AG10803 (cell line): ENCODE measurements around the gene IFT80.
"Not testable (repeated sequence)": the region's sequence is repeated elsewhere in the genome, so short reads cannot be mapped to it uniquely, and the experiment has no call there.

Experiments used
- DNase-seq: peaks from one replicate; pipeline ENCODE4 v3.0.0; 2010; ENCODE audit warnings: low read depth
- H3K4me3 ChIP-seq: 2 replicates; pipeline ENCODE4 v1.5.1; 2011; ENCODE audit warnings: mild to moderate bottlenecking, low read length, control low read depth
- CTCF ChIP-seq: conservative IDR thresholded peaks from 2 replicates; pipeline ENCODE4 v1.5.1; 2011; ENCODE audit warnings: mild to moderate bottlenecking, low read length, control low read depth, inconsistent platforms

Gene IFT80

DNA sequence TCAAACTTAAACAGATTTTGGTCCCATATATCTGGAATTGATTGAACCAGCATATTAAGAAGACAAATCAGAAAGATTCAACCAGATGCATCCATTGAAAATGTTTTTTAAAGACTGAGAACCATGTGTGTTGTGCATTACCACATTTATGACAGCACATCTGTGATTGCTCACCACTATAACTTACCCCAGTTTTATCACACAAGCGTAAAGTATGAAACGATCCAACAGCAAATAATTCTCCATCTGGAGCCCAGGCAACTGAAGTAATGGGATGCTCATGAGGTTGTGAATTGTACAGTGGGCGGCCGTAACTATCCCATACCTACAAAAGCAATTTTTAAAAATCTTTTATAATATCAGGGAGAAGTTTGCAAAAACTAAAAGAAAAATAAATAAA, 43.2 kb downstream of the IFT80 start:
- no peak for TF ChIP-seq CTCF
- no peak overlapping the region for H3K4me3 ChIP-seq
- peak; percentile 25 for DNase-seq

DNA sequence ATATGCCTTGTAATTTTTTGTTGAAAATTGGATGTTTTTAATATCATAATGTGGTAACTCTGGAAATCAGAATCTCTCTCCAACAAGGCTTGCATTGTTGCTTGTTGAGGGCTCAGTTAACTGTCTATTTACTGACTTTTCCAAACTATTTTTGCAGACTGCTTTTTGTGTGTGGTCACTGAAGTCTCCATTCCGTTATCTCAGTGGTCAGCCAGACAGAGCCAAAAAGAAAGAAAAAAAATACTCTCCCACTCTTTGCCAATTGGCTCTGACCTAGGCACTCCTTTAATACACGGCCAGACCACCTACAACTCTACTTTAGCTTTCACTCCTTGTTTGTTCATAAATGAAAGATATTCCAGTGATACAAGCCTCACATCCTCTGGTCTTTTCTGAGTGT, 52.5 kb downstream of the IFT80 start:
- no peak for TF ChIP-seq CTCF
- H3K4me3 ChIP-seq, result no peak overlapping the region
- no peak for DNase-seq

DNA sequence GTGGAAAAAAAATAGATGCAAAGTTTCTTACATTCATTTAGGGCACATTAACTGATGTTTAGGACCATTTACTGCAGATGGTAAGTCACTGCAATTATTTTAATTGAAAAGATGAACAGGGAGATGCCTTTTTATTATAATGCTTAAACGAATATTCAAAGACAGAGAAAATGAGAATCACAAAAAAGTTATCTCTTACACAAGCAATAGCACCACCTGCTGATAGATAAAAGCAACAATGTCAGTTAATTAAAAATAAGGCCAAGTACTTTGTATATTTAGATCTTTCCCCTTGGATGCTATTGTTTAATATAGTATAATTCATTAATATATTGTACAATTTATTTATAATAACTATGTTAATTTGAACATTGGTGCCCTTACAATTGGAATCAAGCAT, 55.9 kb downstream of the IFT80 start:
- peak; percentile 55 for TF ChIP-seq CTCF
- no peak overlapping the region for H3K4me3 ChIP-seq
- peak; percentile 30 for DNase-seq

DNA sequence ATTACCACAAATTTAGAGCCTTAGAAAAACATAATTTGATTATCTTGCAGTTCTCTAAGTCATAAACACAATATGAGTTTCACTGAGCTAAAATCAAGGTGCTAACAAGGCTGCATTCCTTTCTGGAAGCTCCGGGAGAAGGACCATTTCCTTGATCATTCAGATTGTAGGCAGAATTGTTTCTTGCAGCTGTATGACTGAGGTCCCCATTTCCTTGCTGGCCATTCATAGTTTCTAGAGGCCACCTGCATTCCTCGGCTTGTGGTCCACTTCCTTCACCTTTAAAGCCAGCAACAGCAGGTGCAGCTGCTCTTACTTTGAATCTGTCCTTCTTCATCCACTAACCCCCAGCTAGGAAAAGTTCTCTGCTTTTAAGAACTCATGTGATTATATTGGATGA, 58.7 kb downstream of the IFT80 start:
- no peak for DNase-seq
- no peak for TF ChIP-seq CTCF
- H3K4me3 ChIP-seq, result no peak overlapping the region

GRCh38 chr3:160331127-160331937, 67.7 kb downstream of the IFT80 start:
- H3K4me3 ChIP-seq, result no peak overlapping the region
- TF ChIP-seq CTCF, result no peak
- peak; percentile 93 for DNase-seq

- no peak overlapping the region for H3K4me3 ChIP-seq
- no peak for DNase-seq
- no peak for TF ChIP-seq CTCF
These were observed 68.3 kb downstream of the IFT80 start for GRCh38 chr3:160330690-160331089.

DNA sequence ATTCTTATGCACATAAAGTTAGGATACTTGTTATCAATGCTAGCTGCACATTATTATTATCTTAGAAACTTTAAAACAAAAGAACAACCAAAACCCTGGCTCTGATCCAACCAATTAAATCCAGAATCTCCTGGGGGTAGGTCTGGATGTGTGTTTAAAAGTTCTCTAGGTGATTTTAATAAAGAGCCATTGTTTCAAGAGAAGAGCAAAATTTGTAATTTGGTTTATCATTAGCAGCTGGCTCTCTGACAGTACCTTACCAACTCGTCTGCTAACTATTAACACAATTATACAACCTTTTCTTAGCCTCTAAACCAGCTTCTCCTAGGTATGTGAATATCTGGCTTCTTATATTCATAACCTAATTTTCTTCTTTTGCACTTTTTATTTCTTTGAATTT, 68.9 kb downstream of the IFT80 start:
- H3K4me3 ChIP-seq, result no peak overlapping the region
- no peak for DNase-seq
- TF ChIP-seq CTCF, result no peak

- H3K4me3 ChIP-seq, DNase-seq: not testable (repeated sequence)
These were observed 72.7 kb downstream of the IFT80 start for GRCh38 chr3:160326286-160326685.

GRCh38 chr3:160321821-160322220, 77.2 kb downstream of the IFT80 start:
- not testable (repeated sequence) for DNase-seq

More at GRCh38 chr3:160321821-160322220, 77.2 kb downstream of the IFT80 start:
- H3K4me3 ChIP-seq, result not testable (repeated sequence)
